PFSK-1 (cell line): Measurements from ENCODE around the gene DMKN.

Experiments
- TAF1 ChIP-seq: IDR thresholded peaks from 2 replicates; pipeline ENCODE4 v1.6.1; 2012; ENCODE audit warnings: low read length, control low read depth, borderline replicate concordance; ENCODE audit not compliant: insufficient read depth
- TF ChIP-seq, protein P1 (sequence below), 2 experiments: IDR thresholded peaks; 2 replicates each; pipeline versions ENCODE4 v1.6.1 to v1.8.0; 2011 to 2012; ENCODE audit warnings: low read depth in 2 of 2, low read length in 2 of 2, control low read depth in 1 of 2, inconsistent platforms in 1 of 2, mild to moderate bottlenecking in 1 of 2, moderate library complexity in 1 of 2; ENCODE audit not compliant: insufficient read depth in 1 of 2

DNA sequence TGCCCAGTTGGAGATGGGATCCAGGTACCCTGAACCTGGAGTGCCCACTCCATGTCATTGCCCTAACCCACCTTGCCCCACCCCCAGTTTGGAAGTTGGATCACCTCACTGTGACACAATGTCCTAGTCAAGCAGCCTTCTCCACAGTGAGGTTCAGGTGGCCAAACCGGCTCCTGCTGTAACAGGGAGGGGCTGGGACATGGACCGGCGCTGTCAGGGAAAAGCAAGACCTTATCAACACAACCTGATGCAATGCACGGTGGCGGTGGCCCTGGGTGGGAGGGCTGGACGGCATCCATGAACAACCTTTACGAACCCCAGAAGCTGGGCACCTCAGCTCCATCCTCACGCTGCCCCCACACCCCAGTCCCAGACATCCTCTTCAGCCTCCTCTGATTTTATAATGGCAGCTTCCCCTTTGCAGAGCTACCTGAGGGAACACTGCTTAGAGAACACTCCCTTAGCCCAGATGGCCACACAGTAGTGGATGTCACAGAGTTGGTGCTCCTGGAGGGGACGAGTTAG lies 21.6 kb downstream of the DMKN start:
- no peak for TF ChIP-seq TAF1
- TF ChIP-seq, protein P1, sequence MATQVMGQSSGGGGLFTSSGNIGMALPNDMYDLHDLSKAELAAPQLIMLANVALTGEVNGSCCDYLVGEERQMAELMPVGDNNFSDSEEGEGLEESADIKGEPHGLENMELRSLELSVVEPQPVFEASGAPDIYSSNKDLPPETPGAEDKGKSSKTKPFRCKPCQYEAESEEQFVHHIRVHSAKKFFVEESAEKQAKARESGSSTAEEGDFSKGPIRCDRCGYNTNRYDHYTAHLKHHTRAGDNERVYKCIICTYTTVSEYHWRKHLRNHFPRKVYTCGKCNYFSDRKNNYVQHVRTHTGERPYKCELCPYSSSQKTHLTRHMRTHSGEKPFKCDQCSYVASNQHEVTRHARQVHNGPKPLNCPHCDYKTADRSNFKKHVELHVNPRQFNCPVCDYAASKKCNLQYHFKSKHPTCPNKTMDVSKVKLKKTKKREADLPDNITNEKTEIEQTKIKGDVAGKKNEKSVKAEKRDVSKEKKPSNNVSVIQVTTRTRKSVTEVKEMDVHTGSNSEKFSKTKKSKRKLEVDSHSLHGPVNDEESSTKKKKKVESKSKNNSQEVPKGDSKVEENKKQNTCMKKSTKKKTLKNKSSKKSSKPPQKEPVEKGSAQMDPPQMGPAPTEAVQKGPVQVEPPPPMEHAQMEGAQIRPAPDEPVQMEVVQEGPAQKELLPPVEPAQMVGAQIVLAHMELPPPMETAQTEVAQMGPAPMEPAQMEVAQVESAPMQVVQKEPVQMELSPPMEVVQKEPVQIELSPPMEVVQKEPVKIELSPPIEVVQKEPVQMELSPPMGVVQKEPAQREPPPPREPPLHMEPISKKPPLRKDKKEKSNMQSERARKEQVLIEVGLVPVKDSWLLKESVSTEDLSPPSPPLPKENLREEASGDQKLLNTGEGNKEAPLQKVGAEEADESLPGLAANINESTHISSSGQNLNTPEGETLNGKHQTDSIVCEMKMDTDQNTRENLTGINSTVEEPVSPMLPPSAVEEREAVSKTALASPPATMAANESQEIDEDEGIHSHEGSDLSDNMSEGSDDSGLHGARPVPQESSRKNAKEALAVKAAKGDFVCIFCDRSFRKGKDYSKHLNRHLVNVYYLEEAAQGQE (IDR thresholded peaks at IDR 0.05; ENCODE audit: insufficient read depth in 1 of 2, low read depth in 2 of 2, low read length in 2 of 2), result no peak
